GM19238 (cell line): ENCODE measurements around the gene TAMM41.
"Not testable (repeated sequence)": the region's sequence is repeated elsewhere in the genome, so short reads cannot be mapped to it uniquely, and the experiment has no call there.

Experiments used
- DNase-seq: peaks from one replicate; pipeline ENCODE4 v3.0.0; 2011; ENCODE audit warnings: low spot score; ENCODE audit not compliant: insufficient read length

TAMM41 gene

GRCh38 chr3:11769704-11770476, 76.8 kb downstream of the TAMM41 start:
- no peak for DNase-seq

GRCh38 chr3:11768604-11769003, 78.1 kb downstream of the TAMM41 start:
- no peak for DNase-seq

- DNase-seq = no peak
These were observed 81.7 kb downstream of the TAMM41 start for GRCh38 chr3:11764931-11765363.

- no peak for DNase-seq
These were observed 86.7 kb downstream of the TAMM41 start for GRCh38 chr3:11759996-11760395.

- DNase-seq = no peak
These were observed 88.8 kb downstream of the TAMM41 start for GRCh38 chr3:11757929-11758328.

- no peak for DNase-seq
These were observed 89.2 kb downstream of the TAMM41 start for GRCh38 chr3:11757441-11757875.

GRCh38 chr3:11755276-11755675, 91.4 kb downstream of the TAMM41 start:
- no peak for DNase-seq

GRCh38 chr3:11752254-11752653, 94.4 kb downstream of the TAMM41 start:
- not testable (repeated sequence) for DNase-seq

GRCh38 chr3:11748306-11748705, 98.4 kb downstream of the TAMM41 start:
- DNase-seq = not testable (repeated sequence)
